Measurements from ENCODE around the gene CYP27B1.
A peak's percentile ranks its signal among the peaks of the same experiment; 100 is the strongest.

The CYP27B1 gene

GRCh38 chr12:57771873-57772428 lies 5.1 kb upstream of the CYP27B1 start, which contains the start of gene METTL1:
Gene METTL1, minus strand, starts transcription at chr12:57772105. Its CDS starts 22 bp downstream, at chr12:57772083.
- H3K4me1 ChIP-seq (ENCODE audit: control insufficient read depth, insufficient read depth, low read length) = peaks cover 5% of the 10 kb centered on the region
- no peaks in the 10 kb centered on the region for H3K9me3 ChIP-seq (ENCODE audit: control insufficient read depth, insufficient read depth, low read length)
- peaks cover 12% of the 10 kb centered on the region for H3K36me3 ChIP-seq (ENCODE audit: control insufficient read depth, insufficient read depth, low read length)
- peaks cover 20% of the 10 kb centered on the region for H3K27me3 ChIP-seq (ENCODE audit: control insufficient read depth, insufficient read depth, low read length)
- H3K9ac ChIP-seq (ENCODE audit: low read depth, low read length) = peak within 1 kb of the TSS; percentile 90
- peak within 1 kb of the TSS; percentile 82 for H3K4me3 ChIP-seq (ENCODE audit: low read depth, low read length)

DNA sequence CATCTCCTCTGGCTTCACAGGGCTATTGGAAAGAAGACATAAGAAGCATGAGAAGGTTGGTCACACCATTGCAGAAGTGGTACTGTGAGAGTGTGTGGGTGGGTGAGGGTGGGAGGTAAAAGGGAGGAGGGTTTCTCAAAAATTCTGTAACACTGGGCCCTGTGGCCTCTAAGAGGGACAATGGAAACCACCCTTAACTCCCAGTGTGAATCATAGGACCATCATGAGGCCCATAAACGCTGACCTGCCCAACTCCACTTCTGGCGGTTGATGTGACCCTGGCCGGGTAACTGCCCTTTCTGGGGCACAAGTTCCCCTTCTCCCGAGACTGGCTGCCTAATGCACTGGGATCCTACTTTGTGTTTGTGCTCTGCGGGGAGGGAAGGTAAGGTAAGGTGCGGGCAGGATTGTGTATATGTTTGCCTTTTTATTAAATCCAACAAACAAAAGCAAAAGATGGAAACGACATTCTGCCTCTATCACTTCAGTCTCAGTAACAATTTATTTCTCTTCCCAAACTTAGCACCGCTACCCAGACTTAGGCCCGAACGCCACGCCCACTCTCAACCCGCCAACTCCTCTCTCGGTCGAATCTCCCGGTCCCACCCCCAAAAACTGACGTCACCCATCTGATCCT lies 4.5 kb upstream of the CYP27B1 start:
- Histone ChIP-seq H3K9me3 (ENCODE audit: control insufficient read depth, insufficient read depth, low read length) (no peaks in the 10 kb centered on the region), H3K4me3 (ENCODE audit: low read depth, low read length) (peak overlapping the region; percentile 82), H3K9ac (ENCODE audit: low read depth, low read length) (peak overlapping the region; percentile 90), H3K27me3 (ENCODE audit: control insufficient read depth, insufficient read depth, low read length) (peaks cover 26% of the 10 kb centered on the region), H3K4me1 (ENCODE audit: control insufficient read depth, insufficient read depth, low read length) (peaks cover 5% of the 10 kb centered on the region), H3K36me3 (ENCODE audit: control insufficient read depth, insufficient read depth, low read length) (peaks cover 12% of the 10 kb centered on the region)

- H3K9me3 ChIP-seq (ENCODE audit: control insufficient read depth, insufficient read depth, low read length) = no peaks in the 10 kb centered on the region
- H3K9ac ChIP-seq (ENCODE audit: low read depth, low read length) = no peak overlapping the region
- peaks cover 9% of the 10 kb centered on the region for H3K4me1 ChIP-seq (ENCODE audit: control insufficient read depth, insufficient read depth, low read length)
- H3K36me3 ChIP-seq (ENCODE audit: control insufficient read depth, insufficient read depth, low read length) = peaks cover 12% of the 10 kb centered on the region
- peaks cover 32% of the 10 kb centered on the region for H3K27me3 ChIP-seq (ENCODE audit: control insufficient read depth, insufficient read depth, low read length)
- H3K4me3 ChIP-seq (ENCODE audit: low read depth, low read length) = no peak overlapping the region
Observed at GRCh38 chr12:57770734-57771133, 3.9 kb upstream of the CYP27B1 start.

- H3K4me3 ChIP-seq (ENCODE audit: low read depth, low read length) = no peak overlapping the region
- H3K9me3 ChIP-seq (ENCODE audit: control insufficient read depth, insufficient read depth, low read length) = no peaks in the 10 kb centered on the region
- H3K36me3 ChIP-seq (ENCODE audit: control insufficient read depth, insufficient read depth, low read length) = peaks cover 12% of the 10 kb centered on the region
- H3K27me3 ChIP-seq (ENCODE audit: control insufficient read depth, insufficient read depth, low read length) = peaks cover 43% of the 10 kb centered on the region
- no peak overlapping the region for H3K9ac ChIP-seq (ENCODE audit: low read depth, low read length)
- peaks cover 9% of the 10 kb centered on the region for H3K4me1 ChIP-seq (ENCODE audit: control insufficient read depth, insufficient read depth, low read length)
Observed at GRCh38 chr12:57769594-57769993, 2.7 kb upstream of the CYP27B1 start.

DNA sequence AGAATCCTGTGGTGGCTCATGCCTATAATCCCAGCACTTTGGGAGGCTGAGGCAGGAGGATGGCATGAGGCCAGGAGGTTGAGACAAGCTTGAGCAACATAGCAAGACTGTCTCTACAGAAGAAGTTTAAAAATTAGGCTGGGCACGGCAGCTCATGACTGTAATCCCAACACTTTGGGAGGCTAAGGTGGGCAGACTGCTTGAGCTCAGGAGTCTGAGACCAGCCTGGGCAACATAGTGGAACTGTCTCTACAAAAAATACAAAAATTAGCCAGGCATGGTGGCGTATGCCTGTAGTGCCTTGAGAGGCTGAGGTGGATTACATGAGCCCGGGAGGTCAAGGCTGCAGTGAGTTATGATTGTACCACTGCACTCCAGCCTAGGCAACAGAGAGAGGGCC lies 998 bp upstream of the CYP27B1 start:
- Histone ChIP-seq H3K9me3 (ENCODE audit: control insufficient read depth, insufficient read depth, low read length) (no peaks in the 10 kb centered on the region), H3K4me1 (ENCODE audit: control insufficient read depth, insufficient read depth, low read length) (peaks cover 14% of the 10 kb centered on the region), H3K36me3 (ENCODE audit: control insufficient read depth, insufficient read depth, low read length) (peaks cover 12% of the 10 kb centered on the region), H3K4me3 (ENCODE audit: low read depth, low read length) (no peak overlapping the region), H3K27me3 (ENCODE audit: control insufficient read depth, insufficient read depth, low read length) (peaks cover 50% of the 10 kb centered on the region), H3K9ac (ENCODE audit: low read depth, low read length) (no peak overlapping the region)

DNA sequence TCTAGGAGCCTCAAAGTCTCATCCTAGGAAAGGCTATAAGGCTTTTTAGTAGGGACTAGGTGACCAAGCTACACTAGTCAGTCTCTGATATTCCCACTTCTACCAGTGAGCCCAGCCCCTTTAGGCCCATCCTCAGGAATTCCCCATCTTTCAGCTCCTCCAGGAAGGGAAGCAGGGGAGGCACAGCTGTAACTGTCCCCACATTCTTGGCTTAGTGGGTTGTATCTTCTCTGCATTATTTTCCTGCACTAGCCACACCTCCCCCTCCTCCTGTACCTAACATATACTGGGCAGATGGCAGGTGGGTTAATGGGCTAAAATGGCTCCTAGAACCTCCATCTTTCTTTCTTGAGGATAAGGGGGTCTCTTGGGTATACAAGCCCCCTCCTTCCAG lies 424 bp upstream of the CYP27B1 start:
- H3K27me3 ChIP-seq (ENCODE audit: control insufficient read depth, insufficient read depth, low read length) = peaks cover 56% of the 10 kb centered on the region
- peaks cover 12% of the 10 kb centered on the region for H3K36me3 ChIP-seq (ENCODE audit: control insufficient read depth, insufficient read depth, low read length)
- peaks cover 14% of the 10 kb centered on the region for H3K4me1 ChIP-seq (ENCODE audit: control insufficient read depth, insufficient read depth, low read length)
- H3K4me3 ChIP-seq (ENCODE audit: low read depth, low read length) = peak overlapping the region; percentile 89
- no peaks in the 10 kb centered on the region for H3K9me3 ChIP-seq (ENCODE audit: control insufficient read depth, insufficient read depth, low read length)
- no peak overlapping the region for H3K9ac ChIP-seq (ENCODE audit: low read depth, low read length)

DNA sequence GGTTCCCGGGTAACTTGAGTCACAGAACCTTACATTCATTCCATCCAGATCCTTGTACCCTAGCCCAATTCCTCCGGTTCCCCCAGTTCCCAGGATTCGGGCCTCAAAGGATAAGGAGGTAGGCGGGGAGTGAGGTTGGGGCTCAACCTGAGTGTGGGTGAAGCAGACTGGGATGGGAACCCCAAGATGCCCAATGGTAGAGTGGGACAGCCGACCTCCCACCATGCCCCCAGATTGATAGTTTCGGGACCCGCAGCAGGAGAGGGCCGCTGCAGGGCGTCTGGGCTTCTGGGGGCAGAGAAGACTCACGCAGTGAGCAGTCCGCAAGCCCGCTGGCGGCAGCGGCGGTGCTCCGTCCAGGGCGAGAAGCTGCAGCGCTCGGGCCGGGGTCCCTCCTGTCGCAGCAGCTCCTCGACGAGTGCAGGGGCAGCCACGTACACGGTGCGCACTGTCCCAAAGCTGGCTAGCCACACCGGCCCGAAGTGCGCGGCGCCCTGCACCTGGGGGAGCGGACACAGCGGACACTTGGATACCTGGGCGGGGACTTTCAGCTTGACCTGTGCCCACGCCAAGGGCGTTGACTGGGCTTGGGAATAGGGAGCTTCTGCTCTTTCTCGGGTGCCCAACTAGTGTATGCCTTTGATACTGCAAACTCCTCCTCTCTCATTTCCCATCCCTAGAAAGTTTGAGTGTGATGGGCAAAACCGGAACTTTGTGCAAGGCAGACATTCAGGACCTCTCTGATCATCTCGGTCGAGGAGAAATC lies 997 bp downstream of the CYP27B1 start:
- Histone ChIP-seq H3K4me1 (ENCODE audit: control insufficient read depth, insufficient read depth, low read length) (peaks cover 14% of the 10 kb centered on the region), H3K9ac (ENCODE audit: low read depth, low read length) (no peak overlapping the region), H3K27me3 (ENCODE audit: control insufficient read depth, insufficient read depth, low read length) (peaks cover 65% of the 10 kb centered on the region), H3K9me3 (ENCODE audit: control insufficient read depth, insufficient read depth, low read length) (no peaks in the 10 kb centered on the region), H3K36me3 (ENCODE audit: control insufficient read depth, insufficient read depth, low read length) (peaks cover 12% of the 10 kb centered on the region), H3K4me3 (ENCODE audit: low read depth, low read length) (peak overlapping the region; percentile 89)

DNA sequence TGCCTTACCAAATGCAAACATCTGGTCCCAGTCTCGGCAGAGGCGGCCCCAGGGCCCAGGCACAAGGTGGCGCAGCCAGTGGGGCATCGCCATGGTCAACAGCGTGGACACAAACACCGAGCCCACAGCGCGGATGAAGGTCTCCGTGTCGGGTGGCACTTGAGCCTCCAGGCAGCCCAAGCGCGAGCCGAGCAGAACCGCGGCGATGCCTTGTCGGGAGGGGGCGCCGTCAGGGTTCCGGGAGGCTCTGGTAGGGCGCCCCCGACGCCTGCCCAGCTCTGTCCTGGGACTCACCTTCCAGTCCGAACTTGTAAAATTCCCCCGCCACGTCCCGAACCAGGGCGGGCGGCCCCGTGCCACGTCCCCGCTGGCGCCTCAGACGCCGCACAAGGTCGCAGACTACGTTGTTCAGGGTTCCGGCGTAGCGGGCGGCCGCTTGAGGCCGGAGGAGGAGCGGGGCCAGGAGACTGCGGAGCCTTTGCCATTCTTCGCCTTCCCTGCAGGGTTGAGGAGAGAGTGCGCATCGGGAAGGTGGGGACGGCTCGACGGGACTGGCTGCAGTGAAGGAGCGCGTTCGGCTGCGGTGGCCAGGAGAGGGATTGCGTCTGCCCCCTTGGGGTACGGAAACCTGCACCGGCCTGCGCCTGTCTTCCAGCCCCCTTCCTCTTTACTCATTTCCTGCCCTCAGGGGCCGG lies 1.7 kb downstream of the CYP27B1 start:
- Histone ChIP-seq H3K27me3 (ENCODE audit: control insufficient read depth, insufficient read depth, low read length) (peaks cover 65% of the 10 kb centered on the region), H3K4me1 (ENCODE audit: control insufficient read depth, insufficient read depth, low read length) (peaks cover 14% of the 10 kb centered on the region), H3K36me3 (ENCODE audit: control insufficient read depth, insufficient read depth, low read length) (peaks cover 12% of the 10 kb centered on the region), H3K9me3 (ENCODE audit: control insufficient read depth, insufficient read depth, low read length) (no peaks in the 10 kb centered on the region), H3K9ac (ENCODE audit: low read depth, low read length) (peak overlapping the region; percentile 60), H3K4me3 (ENCODE audit: low read depth, low read length) (peak overlapping the region; percentile 89)

DNA sequence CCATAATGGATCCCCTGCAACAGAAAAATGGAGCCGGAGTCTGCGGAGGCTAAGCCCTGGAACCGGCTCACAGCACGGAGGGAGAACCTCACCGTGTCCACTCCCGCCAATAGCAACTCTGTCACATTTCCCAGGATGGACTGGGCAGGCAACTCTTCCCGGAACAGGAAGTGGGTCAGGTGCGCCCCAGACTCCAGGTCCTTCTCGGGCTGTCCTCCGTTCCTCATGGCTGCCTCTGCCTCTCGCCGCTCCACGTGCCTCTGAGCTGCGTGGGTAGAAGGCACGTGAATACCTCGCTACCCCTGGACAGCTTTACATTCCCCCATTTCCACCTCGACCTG lies 2.2 kb downstream of the CYP27B1 start:
- Histone ChIP-seq H3K9ac (ENCODE audit: low read depth, low read length) (peak overlapping the region; percentile 60), H3K4me3 (ENCODE audit: low read depth, low read length) (peak overlapping the region; percentile 89)

DNA sequence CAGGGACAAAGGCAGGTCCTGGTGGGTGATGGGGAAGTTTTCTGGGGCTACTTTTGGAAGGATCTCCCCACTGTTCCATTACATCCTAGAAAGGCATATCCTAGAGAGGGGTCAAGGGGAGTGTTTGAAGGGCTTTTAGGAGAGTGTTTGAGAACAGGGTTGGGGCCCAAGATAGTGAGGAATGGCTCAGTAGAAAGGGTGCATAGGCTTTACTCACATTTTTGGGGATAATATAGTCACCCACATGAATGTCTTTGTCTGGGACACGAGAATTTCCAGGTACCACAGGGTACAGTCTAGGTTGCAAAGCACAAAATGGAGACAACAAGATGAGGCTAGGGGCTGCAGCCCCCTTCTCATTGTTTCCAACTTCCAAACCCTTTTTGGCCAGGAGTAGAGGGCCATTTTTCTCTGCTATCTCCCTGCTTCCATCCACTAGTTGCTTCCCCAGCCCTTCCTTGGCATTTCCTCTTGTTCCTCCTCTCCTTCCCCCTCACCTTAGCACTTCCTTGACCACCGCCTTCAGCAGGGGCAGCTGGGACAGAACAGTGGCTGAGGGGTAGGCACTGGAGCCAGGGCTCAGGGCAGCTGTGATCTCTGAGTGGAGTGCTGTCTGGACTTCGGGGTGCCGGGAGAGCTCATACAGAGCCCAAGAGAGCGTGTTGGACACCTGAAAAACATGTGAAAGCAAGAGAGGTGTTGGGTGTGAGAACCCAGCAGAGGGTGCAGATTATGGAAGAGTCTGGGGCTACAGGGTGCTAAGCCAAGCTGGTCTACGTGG lies 2.8 kb downstream of the CYP27B1 start:
- H3K9ac ChIP-seq (ENCODE audit: low read depth, low read length) = peak overlapping the region; percentile 12
- peak overlapping the region; percentile 89 for H3K4me3 ChIP-seq (ENCODE audit: low read depth, low read length)
- H3K36me3 ChIP-seq (ENCODE audit: control insufficient read depth, insufficient read depth, low read length) = peaks cover 8% of the 10 kb centered on the region
- H3K27me3 ChIP-seq (ENCODE audit: control insufficient read depth, insufficient read depth, low read length) = peaks cover 67% of the 10 kb centered on the region
- peaks cover 14% of the 10 kb centered on the region for H3K4me1 ChIP-seq (ENCODE audit: control insufficient read depth, insufficient read depth, low read length)
- no peaks in the 10 kb centered on the region for H3K9me3 ChIP-seq (ENCODE audit: control insufficient read depth, insufficient read depth, low read length)

More for the DNA sequence above, 2.2 kb downstream of the CYP27B1 start:
- Histone ChIP-seq H3K4me1 (ENCODE audit: control insufficient read depth, insufficient read depth, low read length) (peaks cover 14% of the 10 kb centered on the region), H3K27me3 (ENCODE audit: control insufficient read depth, insufficient read depth, low read length) (peaks cover 65% of the 10 kb centered on the region), H3K9me3 (ENCODE audit: control insufficient read depth, insufficient read depth, low read length) (no peaks in the 10 kb centered on the region), H3K36me3 (ENCODE audit: control insufficient read depth, insufficient read depth, low read length) (peaks cover 10% of the 10 kb centered on the region)

DNA sequence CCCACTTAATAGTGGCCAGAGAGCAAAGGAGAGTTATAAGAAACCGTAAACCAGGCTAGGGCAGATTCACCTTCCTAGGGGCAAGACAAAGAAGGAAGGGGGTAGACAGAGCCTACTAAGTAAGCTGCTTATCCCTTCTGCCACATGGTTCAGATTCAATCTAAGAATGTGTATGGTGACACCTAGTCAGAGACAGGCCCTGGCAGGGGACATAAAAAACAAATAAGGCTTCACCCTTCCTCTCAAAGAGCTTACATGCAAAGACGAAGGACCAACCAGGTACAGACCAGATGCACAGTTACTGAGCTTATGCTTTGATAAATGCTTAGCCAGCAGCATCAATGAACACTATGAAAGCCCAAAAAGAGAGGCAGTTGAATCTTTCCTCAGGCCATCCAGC lies 4.4 kb downstream of the CYP27B1 start:
- H3K9ac ChIP-seq (ENCODE audit: low read depth, low read length) = no peak overlapping the region
- H3K4me1 ChIP-seq (ENCODE audit: control insufficient read depth, insufficient read depth, low read length) = peaks cover 12% of the 10 kb centered on the region
- no peaks in the 10 kb centered on the region for H3K9me3 ChIP-seq (ENCODE audit: control insufficient read depth, insufficient read depth, low read length)
- no peak overlapping the region for H3K4me3 ChIP-seq (ENCODE audit: low read depth, low read length)
- peaks cover 74% of the 10 kb centered on the region for H3K27me3 ChIP-seq (ENCODE audit: control insufficient read depth, insufficient read depth, low read length)
- peaks cover 5% of the 10 kb centered on the region for H3K36me3 ChIP-seq (ENCODE audit: control insufficient read depth, insufficient read depth, low read length)
